Liver (tissue), 9 donors: ENCODE measurements around the gene TMEM234. TPM values are rescaled to one million over a fixed set of nuclear protein-coding genes. Genes with fewer than 3 reads are reported as not detected.

Experiments
- DNase-seq: peaks from one replicate; pipeline ENCODE4 v3.0.0-alpha.2; 2017; ENCODE audit warnings: low spot score
- H3K27ac ChIP-seq, 2 donors: one replicate each; pipeline ENCODE4 v1.7.0; 2013; ENCODE audit warnings: inconsistent platforms in 2 of 2, low read length in 2 of 2, control low read depth in 1 of 2, low read depth in 1 of 2, mild to moderate bottlenecking in 1 of 2
- H3K27me3 ChIP-seq, 4 donors: one replicate each; pipeline versions ENCODE4 v1.6.1 to v1.7.0; 2013; ENCODE audit warnings: low read length in 3 of 4, inconsistent platforms in 1 of 4, mild to moderate bottlenecking in 1 of 4, moderate library complexity in 1 of 4; ENCODE audit not compliant: control insufficient read depth in 4 of 4, insufficient read depth in 4 of 4
- H3K36me3 ChIP-seq, 4 donors: one replicate each; pipeline versions ENCODE4 v1.6.1 to v1.7.0; 2013; ENCODE audit warnings: low read length in 3 of 4, mild to moderate bottlenecking in 3 of 4, low read depth in 1 of 4, moderate library complexity in 1 of 4; ENCODE audit not compliant: control insufficient read depth in 4 of 4, insufficient read depth in 3 of 4
- H3K4me1 ChIP-seq, 4 donors: one replicate each; pipeline versions ENCODE4 v1.6.1 to v1.7.0; 2013; ENCODE audit warnings: low read length in 3 of 4, mild to moderate bottlenecking in 3 of 4, moderate library complexity in 1 of 4; ENCODE audit not compliant: control insufficient read depth in 4 of 4, insufficient read depth in 4 of 4
- H3K4me3 ChIP-seq, 3 donors: one replicate each; pipeline versions ENCODE4 v1.6.1 to v1.7.0; 2013; ENCODE audit warnings: low read length in 3 of 3, control low read depth in 1 of 3, low read depth in 1 of 3, mild to moderate bottlenecking in 1 of 3
- H3K9ac ChIP-seq, 2 donors: one replicate each; pipeline ENCODE4 v1.7.0; 2013; ENCODE audit warnings: low read length in 2 of 2, mild to moderate bottlenecking in 2 of 2, moderate library complexity in 2 of 2, control low read depth in 1 of 2, low read depth in 1 of 2
- H3K9me3 ChIP-seq, 4 donors: one replicate each; pipeline versions ENCODE4 v1.6.1 to v1.7.0; 2013; ENCODE audit warnings: low read length in 3 of 4; ENCODE audit not compliant: control insufficient read depth in 4 of 4
- ATF3 ChIP-seq: IDR thresholded peaks from 2 replicates; pipeline ENCODE4 v1.6.1; 2016; ENCODE audit warnings: antibody characterized with exemption
- CTCF ChIP-seq: fragments of 150-350 bp; IDR thresholded peaks from 2 replicates; pipeline ENCODE4 v1.5.1; 2017; ENCODE audit warnings: improper control_type of control experiment, low read depth, low read length; ENCODE audit not compliant: missing input control
- EGR1 ChIP-seq, 2 donors: IDR thresholded peaks; 2 replicates each; pipeline ENCODE4 v1.6.1; 2016 to 2018; ENCODE audit warnings: antibody characterized with exemption in 2 of 2, low read depth in 2 of 2
- FOXA1 ChIP-seq: IDR thresholded peaks from 2 replicates; pipeline ENCODE4 v1.6.1; 2016; ENCODE audit warnings: antibody characterized with exemption
- FOXA2 ChIP-seq: IDR thresholded peaks from 2 replicates; pipeline ENCODE4 v1.6.1; 2016; ENCODE audit warnings: antibody characterized with exemption
- GABPA ChIP-seq, 2 donors: IDR thresholded peaks in 1 of 2; conservative IDR thresholded peaks in 1 of 2; 2 replicates each; pipeline ENCODE4 v1.6.1; 2016; ENCODE audit warnings: antibody characterized with exemption in 2 of 2, mild to moderate bottlenecking in 1 of 2, moderate library complexity in 1 of 2
- HNF4A ChIP-seq, 2 donors: conservative IDR thresholded peaks; 2 replicates each; pipeline ENCODE4 v1.6.1; 2016; ENCODE audit warnings: antibody characterized with exemption in 2 of 2, mild to moderate bottlenecking in 2 of 2
- JUND ChIP-seq, 2 donors: IDR thresholded peaks; 2 replicates each; pipeline ENCODE4 v1.6.1; 2016; ENCODE audit warnings: antibody characterized with exemption in 2 of 2
- NR2F2 ChIP-seq: IDR thresholded peaks from 2 replicates; pipeline ENCODE4 v1.6.1; 2016; ENCODE audit warnings: antibody characterized with exemption
- RAD21 ChIP-seq, 2 donors: IDR thresholded peaks; 2 replicates each; pipeline ENCODE4 v1.6.1; 2016; ENCODE audit warnings: antibody characterized with exemption in 2 of 2, mild to moderate bottlenecking in 2 of 2
- REST ChIP-seq: IDR thresholded peaks from 2 replicates; pipeline ENCODE4 v1.6.1; 2016; ENCODE audit warnings: antibody characterized with exemption, mild to moderate bottlenecking
- RXRA ChIP-seq, 2 donors: IDR thresholded peaks; 2 replicates each; pipeline ENCODE4 v1.6.1; 2017 to 2018; ENCODE audit warnings: antibody characterized with exemption in 2 of 2, mild to moderate bottlenecking in 1 of 2
- SP1 ChIP-seq: IDR thresholded peaks from 2 replicates; pipeline ENCODE4 v1.6.1; 2018; ENCODE audit warnings: antibody characterized with exemption, mild to moderate bottlenecking
- TAF1 ChIP-seq: conservative IDR thresholded peaks from 2 replicates; pipeline ENCODE4 v1.6.1; 2016; ENCODE audit warnings: antibody characterized with exemption, mild to moderate bottlenecking
- YY1 ChIP-seq: IDR thresholded peaks from 2 replicates; pipeline ENCODE4 v1.6.1; 2016; ENCODE audit warnings: antibody characterized with exemption, mild to moderate bottlenecking
- ZBTB33 ChIP-seq: IDR thresholded peaks from 2 replicates; pipeline ENCODE4 v1.6.1; 2016; ENCODE audit warnings: antibody characterized with exemption
- WGBS: extraction: QIAGEN DNeasy Blood & Tissue Kit; methylation state at CpG from one replicate; pipeline ENCODE4 v1.1.7; 2013; 5-methylcytosine and 5-hydroxymethylcytosine counted together
- polyA plus RNA-seq, 2 donors: library from polyadenylated mRNA; stranded (reverse) in 1 of 2; unstranded in 1 of 2; fragments of 200-250 nt in 1 of 2; fragments of >200 nt in 1 of 2; fragmentation: Nextera tagmentation in 1 of 2; extraction: Ambion mirVana in 1 of 2; gene quantifications; one replicate each; pipeline versions ENCODE4 v1.2.1 to v1.2.3, GENCODE V29; 2013 to 2015
- total RNA-seq, 2 donors: library from RNA; depleted of rRNA; stranded (reverse); fragments of >200 nt; gene quantifications; one replicate each; pipeline ENCODE4 v1.2.3, GENCODE V29; 2014
- TF ChIP-seq, protein P1 (sequence below): IDR thresholded peaks from 2 replicates; pipeline ENCODE4 v1.6.1; 2016; ENCODE audit warnings: antibody characterized with exemption
- donor health status: healthy.
- donor health status: healthy.
- donor health status: healthy.
- donor health status: healthy.
- donor health status: healthy.

The TMEM234 gene
- total and polyA plus RNA-seq, 4 donors, result 5.4 to 6.8 (median 6.1) TPM

DNA sequence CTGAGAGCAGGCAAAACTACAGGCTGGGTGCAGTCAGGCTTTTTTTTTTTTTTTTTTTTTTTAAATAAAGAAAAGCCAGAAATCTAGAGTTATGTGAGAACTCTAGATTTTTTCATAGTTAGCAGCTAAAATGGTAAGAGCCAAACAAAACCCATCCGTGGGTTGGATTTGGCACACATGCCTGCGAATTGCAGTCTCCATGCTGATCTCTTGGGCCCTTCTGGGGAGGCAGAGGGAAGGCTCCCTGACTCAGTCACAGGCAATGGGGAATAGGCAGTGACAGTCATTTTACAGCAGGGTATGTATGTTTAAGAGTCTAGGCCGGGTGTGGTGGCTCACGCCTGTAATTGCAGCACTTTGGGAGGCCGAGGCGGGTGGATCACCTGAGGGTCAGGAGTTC, 40.1 kb downstream of the TMEM234 start:
- TF ChIP-seq JUND (IDR thresholded peaks at IDR 0.05), result no peak
- TF ChIP-seq, protein P1, sequence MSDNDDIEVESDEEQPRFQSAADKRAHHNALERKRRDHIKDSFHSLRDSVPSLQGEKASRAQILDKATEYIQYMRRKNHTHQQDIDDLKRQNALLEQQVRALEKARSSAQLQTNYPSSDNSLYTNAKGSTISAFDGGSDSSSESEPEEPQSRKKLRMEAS, result no peak
- TF ChIP-seq SP1, result no peak
- TF ChIP-seq TAF1, result no peak
- no peak for TF ChIP-seq CTCF
- TF ChIP-seq EGR1 (IDR thresholded peaks at IDR 0.05; ENCODE audit: low read depth in 2 of 2), result no peak
- TF ChIP-seq REST, result no peak
- TF ChIP-seq RXRA (IDR thresholded peaks at IDR 0.05), result no peak
- TF ChIP-seq ATF3, result no peak
- TF ChIP-seq YY1, result no peak
- no peak for TF ChIP-seq GABPA (IDR thresholded peaks at IDR 0.05 in 1 of 2, conservative IDR thresholded peaks at IDR 0.05 in 1 of 2)
- TF ChIP-seq HNF4A (conservative IDR thresholded peaks at IDR 0.05), result no peak
- no peak for TF ChIP-seq NR2F2
- TF ChIP-seq RAD21 (IDR thresholded peaks at IDR 0.05), result no peak
- TF ChIP-seq ZBTB33, result no peak
- no peak for TF ChIP-seq FOXA1
- no peak for DNase-seq
- WGBS, result 89% methylated on average over 6 of the region's 6 CpGs
- Histone ChIP-seq H3K4me3 (no peak overlapping the region), H3K36me3 (peaks cover 4 to 23% (median 21%) of the 10 kb centered on the region in 4 donors), H3K9me3 (no peaks in the 10 kb centered on the region), H3K9ac (no peak overlapping the region), H3K27me3 (no peaks in the 10 kb centered on the region), H3K4me1 (peaks cover 16 to 45% (median 33%) of the 10 kb centered on the region in 4 donors), H3K27ac (no peak overlapping the region)

DNA sequence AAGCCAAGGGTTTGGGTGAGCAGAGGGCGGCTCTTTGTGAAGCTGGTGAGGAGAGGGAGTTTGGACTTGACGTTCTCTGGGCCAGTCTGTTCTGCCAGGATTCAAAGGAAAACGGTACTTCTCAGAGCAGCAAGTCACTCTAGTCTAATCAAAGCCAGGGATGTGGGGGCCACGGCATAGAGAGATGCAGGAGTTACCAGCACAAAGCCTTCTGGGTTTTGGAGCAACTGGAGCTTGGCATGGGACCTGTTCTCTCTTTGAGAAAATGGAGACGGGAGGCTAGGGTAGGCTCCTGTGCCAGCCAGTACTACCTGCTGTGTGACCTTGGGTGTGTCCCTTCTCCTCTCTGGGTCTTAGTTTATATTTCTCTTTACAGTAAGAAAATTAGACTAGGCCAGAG, 40.6 kb downstream of the TMEM234 start:
- no peak for DNase-seq
- no peaks in the 10 kb centered on the region for H3K9me3 ChIP-seq
- peaks cover 4 to 21% (median 19%) of the 10 kb centered on the region in 4 donors for H3K36me3 ChIP-seq
- H3K9ac ChIP-seq, result no peak overlapping the region
- no peaks in the 10 kb centered on the region for H3K27me3 ChIP-seq
- 83% methylated on average over 5 of the region's 5 CpGs for WGBS
- H3K4me3 ChIP-seq, result no peak overlapping the region
- H3K4me1 ChIP-seq, result peaks cover 16 to 49% (median 36%) of the 10 kb centered on the region in 4 donors
- no peak overlapping the region for H3K27ac ChIP-seq
- TF ChIP-seq EGR1 (IDR thresholded peaks at IDR 0.05; ENCODE audit: low read depth in 2 of 2) (no peak), ATF3 (no peak), CTCF (no peak), FOXA2 (no peak), SP1 (no peak), FOXA1 (no peak), RXRA (IDR thresholded peaks at IDR 0.05) (no peak), NR2F2 (no peak), TAF1 (no peak), RAD21 (IDR thresholded peaks at IDR 0.05) (no peak)
- TF ChIP-seq, protein P1, result no peak
